HG03342 (cell line): Measurements from ENCODE around the gene GALNT16.
"Not testable (repeated sequence)": the region's sequence is repeated elsewhere in the genome, so short reads cannot be mapped to it uniquely, and the experiment has no call there.

Source experiments
- ATAC-seq: cut with Tn5 transposase; IDR thresholded peaks from one replicate; pipeline ENCODE4 v1.9.1; 2021; ENCODE audit warnings: mild to moderate bottlenecking, moderate library complexity; ENCODE audit not compliant: unreplicated experiment

Gene GALNT16

GRCh38 chr14:69358966-69359365, 99.0 kb downstream of the GALNT16 start:
- no peak for ATAC-seq

GRCh38 chr14:69360438-69361108, 100.6 kb downstream of the GALNT16 start:
- ATAC-seq: no peak

- no peak for ATAC-seq
These were observed 103.1 kb downstream of the GALNT16 start for GRCh38 chr14:69363055-69363454.

GRCh38 chr14:69363964-69364363, 104.0 kb downstream of the GALNT16 start:
- ATAC-seq: no peak

- no peak for ATAC-seq
These were observed 104.4 kb downstream of the GALNT16 start for GRCh38 chr14:69364378-69364777.

GRCh38 chr14:69366069-69366468, 106.1 kb downstream of the GALNT16 start:
- ATAC-seq: no peak

- ATAC-seq: no peak
These were observed 106.8 kb downstream of the GALNT16 start for GRCh38 chr14:69366761-69367160.

- no peak for ATAC-seq
These were observed 108.4 kb downstream of the GALNT16 start for GRCh38 chr14:69368381-69368780.

- ATAC-seq: no peak
These were observed 110.1 kb downstream of the GALNT16 start for GRCh38 chr14:69370061-69370460.

- ATAC-seq: no peak
These were observed 112.2 kb downstream of the GALNT16 start for GRCh38 chr14:69372146-69372545.

- ATAC-seq: no peak
These were observed 113.1 kb downstream of the GALNT16 start for GRCh38 chr14:69373104-69373503.

GRCh38 chr14:69374235-69374634, 114.3 kb downstream of the GALNT16 start:
- ATAC-seq: no peak

GRCh38 chr14:69375182-69375581, 115.2 kb downstream of the GALNT16 start:
- ATAC-seq: no peak

GRCh38 chr14:69375722-69376121, 115.8 kb downstream of the GALNT16 start:
- no peak for ATAC-seq

GRCh38 chr14:69376439-69376838, 116.5 kb downstream of the GALNT16 start:
- no peak for ATAC-seq

GRCh38 chr14:69378274-69378673, 118.3 kb downstream of the GALNT16 start:
- ATAC-seq: no peak

- no peak for ATAC-seq
These were observed 127.4 kb downstream of the GALNT16 start for GRCh38 chr14:69387311-69387710.

GRCh38 chr14:69391400-69391799, 131.4 kb downstream of the GALNT16 start:
- ATAC-seq: not testable (repeated sequence)

GRCh38 chr14:69392481-69392880, 132.5 kb downstream of the GALNT16 start:
- ATAC-seq: no peak

GRCh38 chr14:69395929-69396328, 136.0 kb downstream of the GALNT16 start:
- ATAC-seq: no peak

GRCh38 chr14:69398053-69398817, 138.3 kb downstream of the GALNT16 start, which contains the start of the genes ERH and SLC39A9:
ERH (minus strand) TSS chr14:69398299; CDS start chr14:69398233, 66 bp downstream.
SLC39A9 (plus strand) TSS chr14:69398692; CDS start chr14:69399370, 678 bp downstream.
- ATAC-seq: peak; percentile 89

- ATAC-seq: peak; percentile 13
These were observed 138.9 kb downstream of the GALNT16 start for GRCh38 chr14:69398818-69399210.
